Activated naive CD4-positive, alpha-beta T cell treated with anti-CD3 and anti-CD28 coated beads, Interleukin-2, amount 10 ng/mL, durations not matched to agents 7 days and 5 days (primary cell): ENCODE measurements around the gene INPP5J.

Source experiments
- CTCF ChIA-PET: fragments of 350-600 bp; sonication (Branson Sonifier 250); formaldehyde crosslinking; loops from one replicate; lab custom pipeline; 2021; ENCODE audit warnings: antibody characterized with exemption; lab: Charles Lee
- DNase-seq: peaks from one replicate; pipeline ENCODE4 v3.0.0-alpha.2; 2020
- H3K27ac Mint-ChIP-seq: one replicate; pipeline ENCODE4 v1.8.0; 2021; ENCODE audit warnings: mild to moderate bottlenecking, moderate library complexity, mixed read lengths
- H3K27me3 Mint-ChIP-seq: one replicate; pipeline ENCODE4 v1.8.0; 2021; ENCODE audit warnings: mild to moderate bottlenecking, mixed read lengths
- H3K36me3 Mint-ChIP-seq: one replicate; pipeline ENCODE4 v1.8.0; 2021; ENCODE audit warnings: mixed read lengths
- H3K4me1 Mint-ChIP-seq: one replicate; pipeline ENCODE4 v1.8.0; 2021; ENCODE audit warnings: mixed read lengths
- H3K4me3 Mint-ChIP-seq: one replicate; pipeline ENCODE4 v1.8.0; 2021; ENCODE audit warnings: mild to moderate bottlenecking, moderate library complexity, mixed read lengths
- H3K9me3 Mint-ChIP-seq: one replicate; pipeline ENCODE4 v1.8.0; 2021; ENCODE audit warnings: mixed read lengths

The INPP5J gene

DNA sequence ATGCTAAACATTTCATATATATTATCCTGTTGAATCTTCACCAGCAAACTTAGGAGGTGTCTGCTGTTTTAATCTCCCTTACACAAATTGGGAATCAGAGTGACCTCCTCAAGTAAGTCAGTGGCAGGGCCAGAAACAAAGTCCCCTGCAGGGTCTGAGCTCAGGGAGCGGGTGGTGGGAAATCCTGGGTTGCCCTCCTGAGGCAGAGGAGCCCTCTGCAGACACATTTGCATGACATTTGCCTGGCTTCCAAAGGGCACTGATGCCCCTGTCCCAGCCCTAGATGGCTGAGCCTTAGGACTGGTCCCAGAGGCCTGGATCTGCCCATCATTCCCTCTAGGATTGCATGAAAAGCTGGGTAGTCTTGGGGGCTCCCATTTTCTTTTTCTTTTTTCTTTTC, 2.1 kb upstream of the INPP5J start:
- Mint-ChIP-seq H3K9me3 (no peaks in the 10 kb centered on the region), H3K4me3 (no peak overlapping the region), H3K4me1 (no peaks in the 10 kb centered on the region), H3K36me3 (no peaks in the 10 kb centered on the region), H3K27ac (no peak overlapping the region), H3K27me3 (peaks cover 33% of the 10 kb centered on the region)
- CTCF ChIA-PET = no interaction called here
- no peak for DNase-seq

DNA sequence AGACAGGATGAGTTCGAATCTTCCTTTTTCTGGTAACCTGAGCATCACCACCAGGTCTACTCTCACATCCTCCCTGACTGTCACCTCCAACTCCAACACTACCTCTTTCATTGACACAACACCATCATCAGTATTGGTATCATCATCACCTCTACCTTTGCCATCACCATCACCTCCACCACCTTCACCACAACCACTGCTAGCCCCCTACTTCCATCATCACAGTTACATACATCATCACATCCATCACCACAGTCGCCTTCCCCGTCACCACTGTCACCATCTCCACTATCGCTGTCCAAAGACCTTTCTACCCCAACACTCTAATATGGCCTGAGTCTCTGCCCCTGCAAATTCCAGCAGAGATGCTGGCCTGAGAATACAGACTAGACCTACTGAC, 1.4 kb upstream of the INPP5J start:
- H3K27ac Mint-ChIP-seq = no peak overlapping the region

DNA sequence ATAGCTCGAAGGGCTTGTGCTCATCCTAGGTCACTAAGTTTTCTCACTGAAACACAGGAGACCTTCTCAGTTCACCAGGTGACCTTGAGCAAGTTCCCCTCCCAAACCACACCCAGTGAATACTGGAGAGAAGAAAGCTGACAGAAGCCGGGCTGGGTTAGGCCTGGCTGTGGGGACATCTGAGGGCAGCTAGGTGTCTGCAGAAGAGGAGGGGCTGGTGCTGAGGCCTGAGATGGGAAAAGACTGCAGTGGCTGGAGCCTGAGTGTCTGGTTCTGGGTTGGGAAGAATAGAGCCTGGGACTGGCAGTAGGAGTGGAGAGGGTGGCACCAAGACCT, 602 bp upstream of the INPP5J start:
- peaks cover 37% of the 10 kb centered on the region for H3K27me3 Mint-ChIP-seq
- CTCF ChIA-PET = interaction anchor here (1.1 kb wide), 1 partner anchor 37 kb away, joined by 3 read pairs; no protein-coding TSS in a partner anchor
- H3K36me3 Mint-ChIP-seq = no peaks in the 10 kb centered on the region
- no peak overlapping the region for H3K27ac Mint-ChIP-seq
- H3K4me3 Mint-ChIP-seq = no peak overlapping the region
- no peaks in the 10 kb centered on the region for H3K4me1 Mint-ChIP-seq
- no peaks in the 10 kb centered on the region for H3K9me3 Mint-ChIP-seq
- no peak for DNase-seq

More for the DNA sequence above, 1.4 kb upstream of the INPP5J start:
- CTCF ChIA-PET = no interaction called here
- Mint-ChIP-seq H3K4me3 (no peak overlapping the region), H3K27me3 (peaks cover 37% of the 10 kb centered on the region), H3K4me1 (no peaks in the 10 kb centered on the region), H3K9me3 (no peaks in the 10 kb centered on the region), H3K36me3 (no peaks in the 10 kb centered on the region)
- no peak for DNase-seq

DNA sequence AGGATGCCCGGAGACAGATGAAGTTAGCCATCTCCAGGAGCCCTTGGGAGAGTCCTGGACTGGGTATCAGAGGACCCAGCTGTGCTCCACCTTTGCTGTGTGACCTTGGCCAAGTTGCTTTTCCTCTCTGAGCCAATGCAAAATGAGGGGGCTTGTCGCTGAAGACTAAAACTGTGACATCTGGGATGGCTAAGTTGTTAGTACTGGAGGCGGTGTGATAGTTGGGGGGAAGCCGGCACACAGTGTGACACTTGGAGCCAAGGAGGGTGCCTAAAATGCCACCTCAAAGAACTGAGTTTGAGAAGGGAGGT, 481 bp downstream of the INPP5J start:
- DNase-seq = no peak
- Mint-ChIP-seq H3K36me3 (no peaks in the 10 kb centered on the region), H3K27ac (no peak overlapping the region), H3K4me1 (no peaks in the 10 kb centered on the region), H3K9me3 (no peaks in the 10 kb centered on the region), H3K27me3 (peaks cover 40% of the 10 kb centered on the region), H3K4me3 (no peak overlapping the region)
- CTCF ChIA-PET = no interaction called here

- CTCF ChIA-PET = no interaction called here
- H3K9me3 Mint-ChIP-seq = no peaks in the 10 kb centered on the region
These were observed 1.5 kb downstream of the INPP5J start for GRCh38 chr22:31124290-31124689.

DNA sequence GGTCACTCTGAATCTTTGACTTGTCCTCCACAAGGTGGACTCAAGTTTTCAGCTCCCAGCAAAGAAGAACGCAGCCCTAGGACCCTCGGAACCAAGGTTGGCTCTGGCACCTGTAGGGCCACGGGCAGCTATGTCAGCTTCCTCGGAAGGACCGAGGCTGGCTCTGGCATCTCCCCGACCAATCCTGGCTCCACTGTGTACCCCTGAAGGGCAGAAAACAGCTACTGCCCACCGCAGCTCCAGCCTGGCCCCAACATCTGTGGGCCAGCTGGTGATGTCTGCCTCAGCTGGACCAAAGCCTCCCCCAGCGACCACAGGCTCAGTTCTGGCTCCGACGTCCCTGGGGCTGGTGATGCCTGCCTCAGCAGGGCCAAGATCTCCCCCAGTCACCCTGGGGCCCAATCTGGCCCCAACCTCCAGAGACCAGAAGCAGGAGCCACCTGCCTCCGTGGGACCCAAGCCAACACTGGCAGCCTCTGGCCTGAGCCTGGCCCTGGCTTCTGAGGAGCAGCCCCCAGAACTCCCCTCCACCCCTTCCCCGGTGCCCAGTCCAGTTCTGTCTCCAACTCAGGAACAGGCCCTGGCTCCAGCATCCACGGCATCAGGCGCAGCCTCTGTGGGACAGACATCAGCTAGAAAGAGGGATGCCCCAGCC, 2.2 kb downstream of the INPP5J start:
- Mint-ChIP-seq H3K4me3 (no peak overlapping the region), H3K9me3 (no peaks in the 10 kb centered on the region), H3K36me3 (no peaks in the 10 kb centered on the region), H3K27me3 (peaks cover 34% of the 10 kb centered on the region), H3K27ac (no peak overlapping the region), H3K4me1 (no peaks in the 10 kb centered on the region)
- DNase-seq = no peak
- CTCF ChIA-PET = no interaction called here

More at GRCh38 chr22:31124290-31124689, 1.5 kb downstream of the INPP5J start:
- peaks cover 41% of the 10 kb centered on the region for H3K27me3 Mint-ChIP-seq
- DNase-seq = no peak
- no peaks in the 10 kb centered on the region for H3K36me3 Mint-ChIP-seq
- no peaks in the 10 kb centered on the region for H3K4me1 Mint-ChIP-seq
- no peak overlapping the region for H3K4me3 Mint-ChIP-seq
- no peak overlapping the region for H3K27ac Mint-ChIP-seq

- no peaks in the 10 kb centered on the region for H3K4me1 Mint-ChIP-seq
- no peaks in the 10 kb centered on the region for H3K36me3 Mint-ChIP-seq
- H3K27ac Mint-ChIP-seq = no peak overlapping the region
- no peak for DNase-seq
- H3K4me3 Mint-ChIP-seq = no peak overlapping the region
- CTCF ChIA-PET = no interaction called here
- H3K9me3 Mint-ChIP-seq = no peaks in the 10 kb centered on the region
- H3K27me3 Mint-ChIP-seq = peaks cover 30% of the 10 kb centered on the region
These were observed 2.9 kb downstream of the INPP5J start for GRCh38 chr22:31125521-31126117.

DNA sequence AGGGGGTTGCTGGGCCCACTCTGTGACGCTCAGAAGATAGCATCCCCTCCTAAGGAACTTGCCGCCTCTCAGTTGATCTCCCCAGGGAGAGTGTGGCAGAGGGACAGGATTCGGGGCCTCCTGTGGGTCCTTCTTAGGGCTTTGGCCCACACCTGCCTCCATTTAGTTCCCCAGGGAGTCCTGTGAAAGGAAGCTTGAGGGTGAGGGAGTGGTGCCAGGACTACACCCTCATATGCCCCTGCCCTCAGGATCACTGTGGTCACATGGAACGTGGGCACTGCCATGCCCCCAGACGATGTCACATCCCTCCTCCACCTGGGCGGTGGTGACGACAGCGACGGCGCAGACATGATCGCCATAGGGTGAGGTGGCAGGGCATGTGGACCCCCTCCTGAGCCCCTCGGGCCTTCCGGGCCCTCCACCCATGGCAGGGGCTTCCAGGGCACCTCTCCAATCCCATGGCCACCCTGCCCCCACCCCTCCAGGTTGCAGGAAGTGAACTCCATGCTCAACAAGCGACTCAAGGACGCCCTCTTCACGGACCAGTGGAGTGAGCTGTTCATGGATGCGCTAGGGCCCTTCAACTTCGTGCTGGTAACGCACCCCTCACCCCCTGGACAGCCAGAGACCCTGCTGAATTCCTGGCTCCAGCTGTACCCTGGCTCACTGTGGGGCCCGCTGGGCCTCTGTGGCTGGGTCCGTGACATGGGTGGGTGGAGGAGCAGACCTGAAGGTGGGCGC, 3.5 kb downstream of the INPP5J start:
- CTCF ChIA-PET = no interaction called here
- no peaks in the 10 kb centered on the region for H3K4me1 Mint-ChIP-seq
- no peak overlapping the region for H3K27ac Mint-ChIP-seq
- no peaks in the 10 kb centered on the region for H3K36me3 Mint-ChIP-seq
- no peaks in the 10 kb centered on the region for H3K9me3 Mint-ChIP-seq
- peaks cover 30% of the 10 kb centered on the region for H3K27me3 Mint-ChIP-seq
- no peak overlapping the region for H3K4me3 Mint-ChIP-seq
- DNase-seq = no peak

DNA sequence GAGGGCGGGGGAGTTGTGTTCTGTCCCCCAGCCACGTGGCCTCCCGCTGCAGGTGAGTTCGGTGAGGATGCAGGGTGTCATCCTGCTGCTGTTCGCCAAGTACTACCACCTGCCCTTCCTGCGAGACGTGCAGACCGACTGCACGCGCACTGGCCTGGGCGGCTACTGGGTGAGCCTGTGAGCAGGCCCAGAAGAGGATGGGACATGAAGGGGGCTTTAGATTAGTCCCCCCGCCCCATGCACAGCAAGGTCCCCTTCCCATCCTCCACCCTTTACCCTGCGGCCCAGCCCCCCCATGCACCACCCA, 4.1 kb downstream of the INPP5J start:
- DNase-seq = no peak
- CTCF ChIA-PET = no interaction called here

GRCh38 chr22:31127181-31127772, 4.5 kb downstream of the INPP5J start:
- Mint-ChIP-seq H3K36me3 (no peaks in the 10 kb centered on the region), H3K4me3 (no peak overlapping the region), H3K27ac (no peak overlapping the region), H3K9me3 (no peaks in the 10 kb centered on the region), H3K27me3 (peaks cover 35% of the 10 kb centered on the region), H3K4me1 (no peaks in the 10 kb centered on the region)
- CTCF ChIA-PET = no interaction called here
- no peak for DNase-seq

More for the DNA sequence above, 4.1 kb downstream of the INPP5J start:
- no peak overlapping the region for H3K27ac Mint-ChIP-seq
- peaks cover 34% of the 10 kb centered on the region for H3K27me3 Mint-ChIP-seq
- H3K4me1 Mint-ChIP-seq = no peaks in the 10 kb centered on the region
- H3K4me3 Mint-ChIP-seq = no peak overlapping the region
- no peaks in the 10 kb centered on the region for H3K36me3 Mint-ChIP-seq
- no peaks in the 10 kb centered on the region for H3K9me3 Mint-ChIP-seq

- no peak overlapping the region for H3K4me3 Mint-ChIP-seq
- CTCF ChIA-PET = no interaction called here
These were observed 5.4 kb downstream of the INPP5J start for GRCh38 chr22:31128156-31128555.

GRCh38 chr22:31130873-31131272, 8.1 kb downstream of the INPP5J start:
- CTCF ChIA-PET = no interaction called here
- Mint-ChIP-seq H3K36me3 (no peaks in the 10 kb centered on the region), H3K4me3 (no peak overlapping the region), H3K9me3 (no peaks in the 10 kb centered on the region), H3K27ac (no peak overlapping the region), H3K4me1 (no peaks in the 10 kb centered on the region), H3K27me3 (peaks cover 15% of the 10 kb centered on the region)
- no peak for DNase-seq

More at GRCh38 chr22:31128156-31128555, 5.4 kb downstream of the INPP5J start:
- Mint-ChIP-seq H3K4me1 (no peaks in the 10 kb centered on the region), H3K27ac (no peak overlapping the region), H3K27me3 (peaks cover 39% of the 10 kb centered on the region), H3K9me3 (no peaks in the 10 kb centered on the region), H3K36me3 (no peaks in the 10 kb centered on the region)
- no peak for DNase-seq

DNA sequence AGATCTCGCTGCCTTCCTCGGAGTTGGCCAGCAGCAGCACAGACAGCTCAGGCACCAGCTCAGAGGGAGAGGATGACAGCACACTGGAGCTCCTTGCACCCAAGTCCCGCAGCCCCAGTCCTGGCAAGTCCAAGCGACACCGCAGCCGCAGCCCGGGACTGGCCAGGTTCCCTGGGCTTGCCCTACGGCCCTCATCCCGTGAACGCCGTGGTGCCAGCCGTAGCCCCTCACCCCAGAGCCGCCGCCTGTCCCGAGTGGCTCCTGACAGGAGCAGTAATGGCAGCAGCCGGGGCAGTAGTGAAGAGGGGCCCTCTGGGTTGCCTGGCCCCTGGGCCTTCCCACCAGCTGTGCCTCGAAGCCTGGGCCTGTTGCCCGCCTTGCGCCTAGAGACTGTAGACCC, 11.1 kb downstream of the INPP5J start:
- Mint-ChIP-seq H3K4me1 (no peaks in the 10 kb centered on the region), H3K27ac (no peak overlapping the region), H3K9me3 (no peaks in the 10 kb centered on the region), H3K4me3 (no peak overlapping the region), H3K36me3 (no peaks in the 10 kb centered on the region), H3K27me3 (peaks cover 9% of the 10 kb centered on the region)
- CTCF ChIA-PET = no interaction called here
- no peak for DNase-seq

- no peak for DNase-seq
- Mint-ChIP-seq H3K27ac (no peak overlapping the region), H3K36me3 (no peaks in the 10 kb centered on the region), H3K27me3 (peaks cover 12% of the 10 kb centered on the region), H3K9me3 (no peaks in the 10 kb centered on the region), H3K4me1 (no peaks in the 10 kb centered on the region), H3K4me3 (no peak overlapping the region)
- CTCF ChIA-PET = no interaction called here
These were observed 11.9 kb downstream of the INPP5J start for GRCh38 chr22:31134688-31135087.

DNA sequence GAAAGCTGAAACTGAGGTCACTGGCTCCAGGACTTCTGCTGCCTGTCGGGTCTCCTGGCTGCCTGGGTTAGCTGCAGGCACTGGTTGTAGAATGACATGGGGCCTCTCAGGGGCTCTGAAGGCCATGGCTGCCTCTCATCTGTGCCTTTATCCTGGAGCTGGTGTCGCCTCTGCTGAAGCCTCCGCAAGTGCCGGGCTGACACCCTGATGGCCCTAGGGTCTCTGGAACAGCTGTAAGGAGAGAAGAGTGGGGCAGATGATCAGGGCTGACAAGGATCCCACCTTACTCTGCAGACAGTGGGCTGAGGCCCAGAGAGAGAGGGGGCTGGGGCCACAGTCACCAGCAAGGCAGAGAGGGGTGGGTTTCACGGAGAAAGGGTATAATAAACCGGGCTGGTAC, 12.9 kb downstream of the INPP5J start:
- CTCF ChIA-PET = no interaction called here
- H3K36me3 Mint-ChIP-seq = no peaks in the 10 kb centered on the region

More for the DNA sequence above, 12.9 kb downstream of the INPP5J start:
- no peak for DNase-seq
- Mint-ChIP-seq H3K9me3 (no peaks in the 10 kb centered on the region), H3K4me3 (no peak overlapping the region), H3K4me1 (no peaks in the 10 kb centered on the region), H3K27me3 (peaks cover 21% of the 10 kb centered on the region), H3K27ac (no peak overlapping the region)
